ENCODE measurements around the gene TMEM215. TPM values are rescaled to one million over a fixed set of nuclear protein-coding genes. Genes with fewer than 3 reads are reported as not detected.

The TMEM215 gene, protein sequence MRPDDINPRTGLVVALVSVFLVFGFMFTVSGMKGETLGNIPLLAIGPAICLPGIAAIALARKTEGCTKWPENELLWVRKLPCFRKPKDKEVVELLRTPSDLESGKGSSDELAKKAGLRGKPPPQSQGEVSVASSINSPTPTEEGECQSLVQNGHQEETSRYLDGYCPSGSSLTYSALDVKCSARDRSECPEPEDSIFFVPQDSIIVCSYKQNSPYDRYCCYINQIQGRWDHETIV
- 1 to 10 TPM; 2.2 to 3.1 TPM for total RNA-seq
- 5.2 TPM for polyA plus RNA-seq (ENCODE audit: insufficient read depth, low read depth, low replicate concordance)
- long read RNA-seq, donor 1: 0 reads
- long read RNA-seq, donor 2: 0 reads

DNA sequence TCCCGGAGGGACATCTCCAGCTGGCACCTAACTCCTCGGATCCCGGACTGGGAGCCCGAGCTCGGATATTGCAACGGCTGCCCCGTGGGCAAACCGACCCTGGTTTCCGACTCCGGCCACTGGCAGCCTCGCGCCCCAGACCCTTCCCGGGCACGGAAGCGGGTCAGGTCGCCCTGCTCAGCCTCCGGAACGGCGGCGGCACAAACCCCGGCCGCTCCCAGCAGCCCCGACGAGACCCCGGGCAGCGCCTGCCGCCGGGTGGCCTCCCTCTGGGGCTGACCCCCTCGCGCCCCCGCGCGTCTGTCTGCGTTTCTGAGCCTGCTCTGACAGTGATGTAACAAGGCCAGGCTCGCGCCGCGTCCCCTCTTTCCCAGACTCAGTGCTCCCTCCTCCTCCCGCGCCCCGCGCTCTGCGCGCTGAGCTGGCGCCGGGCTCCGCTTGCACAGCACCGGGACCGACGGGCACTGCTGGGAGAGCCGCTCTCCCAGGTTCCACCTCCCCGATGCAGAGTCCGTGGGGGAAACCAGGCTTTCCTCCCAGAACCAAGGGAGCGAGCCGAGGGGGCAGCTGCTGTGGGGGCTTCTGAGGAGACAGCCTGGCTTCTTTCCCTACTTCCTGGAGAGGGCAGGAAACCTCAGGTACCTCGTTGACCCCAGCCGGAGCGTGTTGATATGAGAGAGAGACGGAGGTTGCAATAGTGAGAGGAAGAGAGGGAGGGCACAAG is at the start of gene TMEM215:
TSS of gene TMEM215 (plus strand) at position 373 of the 724 bp plus-strand sequence. CDS start 644 bp downstream, outside the sequence.
- H3K4me3 ChIP-seq: peak within 1 kb of the TSS; percentile 43 to 55
- TF ChIP-seq, protein P1, sequence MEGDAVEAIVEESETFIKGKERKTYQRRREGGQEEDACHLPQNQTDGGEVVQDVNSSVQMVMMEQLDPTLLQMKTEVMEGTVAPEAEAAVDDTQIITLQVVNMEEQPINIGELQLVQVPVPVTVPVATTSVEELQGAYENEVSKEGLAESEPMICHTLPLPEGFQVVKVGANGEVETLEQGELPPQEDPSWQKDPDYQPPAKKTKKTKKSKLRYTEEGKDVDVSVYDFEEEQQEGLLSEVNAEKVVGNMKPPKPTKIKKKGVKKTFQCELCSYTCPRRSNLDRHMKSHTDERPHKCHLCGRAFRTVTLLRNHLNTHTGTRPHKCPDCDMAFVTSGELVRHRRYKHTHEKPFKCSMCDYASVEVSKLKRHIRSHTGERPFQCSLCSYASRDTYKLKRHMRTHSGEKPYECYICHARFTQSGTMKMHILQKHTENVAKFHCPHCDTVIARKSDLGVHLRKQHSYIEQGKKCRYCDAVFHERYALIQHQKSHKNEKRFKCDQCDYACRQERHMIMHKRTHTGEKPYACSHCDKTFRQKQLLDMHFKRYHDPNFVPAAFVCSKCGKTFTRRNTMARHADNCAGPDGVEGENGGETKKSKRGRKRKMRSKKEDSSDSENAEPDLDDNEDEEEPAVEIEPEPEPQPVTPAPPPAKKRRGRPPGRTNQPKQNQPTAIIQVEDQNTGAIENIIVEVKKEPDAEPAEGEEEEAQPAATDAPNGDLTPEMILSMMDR (IDR thresholded peaks at IDR 0.05): no peak
- no peak for TF ChIP-seq POLR2A (IDR thresholded peaks at IDR 0.05)
- H3K4me1 ChIP-seq: no peaks in the 10 kb centered on the region
- DNase-seq: peak; percentile 41
- intact Hi-C loops (cut with DNase I; ENCODE audit: low total_unique reads): no loop called here
- no peak within 1 kb of the TSS for H3K27ac ChIP-seq
- no peaks in the 10 kb centered on the region for H3K27me3 ChIP-seq
- WGBS, 2 donors: 0 to 1% methylated on average over 6 to 45 of the region's 59 CpGs
- no peaks in the 10 kb centered on the region for H3K9me3 ChIP-seq
- no peaks in the 10 kb centered on the region for H3K36me3 ChIP-seq (ENCODE audit: low read depth, missing control alignments)

DNA sequence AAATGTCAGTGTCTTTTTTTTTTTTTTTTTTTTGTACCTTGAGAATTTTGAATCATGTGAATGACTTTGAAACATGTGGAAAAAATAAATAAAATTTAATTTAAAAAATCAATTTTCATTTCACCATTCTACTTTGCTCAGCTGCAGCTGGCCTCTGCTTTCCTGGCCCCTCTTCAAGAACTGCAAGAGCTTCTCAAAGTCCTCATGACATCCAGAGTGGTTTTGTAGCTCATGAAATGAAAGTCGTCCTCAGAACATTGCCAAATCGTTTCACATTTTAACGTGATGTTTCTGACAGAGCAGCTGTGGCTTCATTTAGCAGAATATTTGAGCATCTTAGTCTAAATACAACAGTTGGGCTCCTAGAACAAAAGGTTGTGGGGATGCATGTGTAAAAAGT is 47.9 kb upstream of the TMEM215 start:
- H3K36me3 ChIP-seq (ENCODE audit: low read depth, missing control alignments): no peaks in the 10 kb centered on the region
- H3K9me3 ChIP-seq: no peaks in the 10 kb centered on the region
- H3K27ac ChIP-seq: no peak overlapping the region
- no peaks in the 10 kb centered on the region for H3K27me3 ChIP-seq
- no peak overlapping the region for H3K4me3 ChIP-seq
- 61 to 63% methylated on average over 3 of the region's 3 CpGs for WGBS, 2 donors
- no peaks in the 10 kb centered on the region for H3K4me1 ChIP-seq
- intact Hi-C loops (cut with DNase I; ENCODE audit: low total_unique reads): no loop called here
- TF ChIP-seq, protein P1 (IDR thresholded peaks at IDR 0.05): no peak
- no peak for TF ChIP-seq POLR2A (IDR thresholded peaks at IDR 0.05)
- DNase-seq: no peak

DNA sequence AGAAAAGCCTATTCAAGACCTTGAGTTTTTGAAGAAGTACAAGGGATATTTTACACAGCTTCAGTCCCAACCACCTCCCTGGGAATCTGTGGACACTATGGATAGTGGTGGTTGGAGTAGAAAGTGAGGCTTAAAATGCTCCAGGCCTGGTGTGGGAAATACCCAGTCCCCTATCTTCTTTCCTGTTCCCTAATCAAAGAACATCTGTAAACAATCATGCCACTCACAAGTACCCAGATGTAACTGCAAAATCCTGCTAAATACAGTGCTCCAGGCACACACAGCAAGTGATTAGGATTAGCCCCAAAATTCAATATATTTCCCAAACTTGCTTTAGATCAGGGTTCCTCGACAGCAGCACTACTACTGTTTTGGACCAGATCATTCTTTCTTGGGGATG is 46.0 kb upstream of the TMEM215 start:
- no peak for DNase-seq
- H3K4me3 ChIP-seq: no peak overlapping the region
- no peaks in the 10 kb centered on the region for H3K27me3 ChIP-seq
- intact Hi-C loops (cut with DNase I; ENCODE audit: low total_unique reads): no loop called here
- H3K36me3 ChIP-seq (ENCODE audit: low read depth, missing control alignments): no peaks in the 10 kb centered on the region
- no peaks in the 10 kb centered on the region for H3K9me3 ChIP-seq
- TF ChIP-seq, protein P1 (IDR thresholded peaks at IDR 0.05): no peak
- TF ChIP-seq POLR2A (IDR thresholded peaks at IDR 0.05): no peak
- no peaks in the 10 kb centered on the region for H3K4me1 ChIP-seq
- WGBS, 2 donors: 93 to 97% methylated on average over 1 of the region's 1 CpG
- H3K27ac ChIP-seq: no peak overlapping the region

DNA sequence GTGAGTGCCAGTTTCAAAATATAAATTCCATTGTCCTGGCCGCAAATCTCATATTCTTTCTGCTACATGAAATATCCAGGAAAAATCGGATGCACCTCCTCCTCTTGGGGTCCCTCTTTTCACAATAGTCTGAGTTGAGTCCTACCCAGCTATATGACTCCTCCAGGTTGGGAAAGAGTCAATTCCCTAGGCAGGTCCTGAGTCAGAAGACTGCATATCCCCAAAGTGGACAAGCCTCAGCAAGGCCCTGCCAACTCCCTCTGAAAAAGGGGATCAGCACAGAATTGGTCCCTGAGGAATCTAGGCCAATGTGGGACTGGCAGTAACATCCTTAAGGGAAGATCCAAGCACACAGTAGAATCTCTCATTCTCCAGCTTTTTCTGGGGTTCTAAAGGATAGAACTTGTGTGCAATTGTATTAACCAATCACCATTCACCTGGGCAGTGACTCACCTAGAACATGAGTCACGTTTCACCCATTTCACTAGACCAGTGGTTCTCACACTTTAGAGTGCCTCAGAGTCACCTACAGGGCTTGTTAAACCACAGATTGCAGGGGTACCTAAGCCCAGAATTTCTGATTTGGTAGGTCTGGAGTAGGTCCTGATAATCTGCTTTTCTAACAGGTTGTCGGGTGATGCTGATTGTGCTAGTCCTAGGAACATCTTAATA is 44.7 kb upstream of the TMEM215 start:
- Histone ChIP-seq H3K9me3 (no peaks in the 10 kb centered on the region), H3K27me3 (no peaks in the 10 kb centered on the region), H3K27ac (no peak overlapping the region), H3K4me1 (no peaks in the 10 kb centered on the region), H3K36me3 (ENCODE audit: low read depth, missing control alignments) (no peaks in the 10 kb centered on the region), H3K4me3 (no peak overlapping the region)
- intact Hi-C loops (cut with DNase I; ENCODE audit: low total_unique reads): no loop called here
- TF ChIP-seq, protein P1 (IDR thresholded peaks at IDR 0.05): no peak
- no peak for TF ChIP-seq POLR2A (IDR thresholded peaks at IDR 0.05)
- no peak for DNase-seq
- WGBS, 2 donors: 88 to 93% methylated on average over 4 of the region's 4 CpGs

Measured in testis (tissue), 5 donors.